Smooth muscle cell of the umbilical artery (primary cell): ENCODE measurements around the gene RAB44. TPM values are rescaled to one million over a fixed set of nuclear protein-coding genes. Genes with fewer than 3 reads are reported as not detected.

Source experiments
- total RNA-seq: library from RNA; depleted of rRNA; stranded (reverse); fragments of >200 nt; gene quantifications from 2 replicates; pipeline ENCODE4 v1.2.3, GENCODE V29; 2014

The RAB44 gene, protein sequence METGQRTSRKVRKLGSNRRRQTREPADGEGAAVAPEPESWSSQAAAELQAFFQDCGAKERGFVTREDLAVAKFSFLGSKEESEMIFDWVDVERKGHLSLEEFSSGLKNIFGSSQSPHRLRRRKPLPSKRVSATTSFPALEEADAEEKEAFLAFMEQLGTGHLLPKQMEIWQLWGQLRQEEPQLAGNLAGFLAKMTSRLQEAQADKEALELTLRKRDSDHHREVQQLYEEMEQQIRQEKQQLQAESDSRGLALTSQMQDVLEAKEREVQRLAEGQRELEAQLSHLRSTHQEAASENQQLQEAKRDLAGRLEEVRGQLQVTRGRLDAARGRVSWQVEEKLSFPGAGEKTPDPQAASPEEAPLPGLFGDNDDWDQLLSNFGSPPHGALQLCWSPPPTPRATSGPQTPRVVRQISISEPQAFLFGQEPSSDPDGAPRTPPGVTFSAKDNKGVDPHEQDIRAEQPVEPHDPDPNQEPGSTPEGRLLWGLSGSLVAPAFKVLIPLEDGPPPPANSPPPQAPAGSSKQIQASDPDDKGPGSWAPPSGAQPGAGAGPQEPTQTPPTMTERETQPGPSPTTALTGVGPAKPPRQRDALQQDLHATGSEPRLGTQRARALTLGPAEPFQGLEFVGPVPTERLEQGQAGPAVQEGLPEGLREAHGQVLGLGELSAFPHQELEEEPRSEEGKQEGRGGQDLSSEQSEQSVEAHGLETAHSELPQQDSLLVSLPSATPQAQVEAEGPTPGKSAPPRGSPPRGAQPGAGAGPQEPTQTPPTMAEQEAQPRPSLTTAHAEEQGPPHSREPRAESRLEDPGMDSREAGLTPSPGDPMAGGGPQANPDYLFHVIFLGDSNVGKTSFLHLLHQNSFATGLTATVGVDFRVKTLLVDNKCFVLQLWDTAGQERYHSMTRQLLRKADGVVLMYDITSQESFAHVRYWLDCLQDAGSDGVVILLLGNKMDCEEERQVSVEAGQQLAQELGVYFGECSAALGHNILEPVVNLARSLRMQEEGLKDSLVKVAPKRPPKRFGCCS
- total RNA-seq = not detected in 2 replicates

DNA sequence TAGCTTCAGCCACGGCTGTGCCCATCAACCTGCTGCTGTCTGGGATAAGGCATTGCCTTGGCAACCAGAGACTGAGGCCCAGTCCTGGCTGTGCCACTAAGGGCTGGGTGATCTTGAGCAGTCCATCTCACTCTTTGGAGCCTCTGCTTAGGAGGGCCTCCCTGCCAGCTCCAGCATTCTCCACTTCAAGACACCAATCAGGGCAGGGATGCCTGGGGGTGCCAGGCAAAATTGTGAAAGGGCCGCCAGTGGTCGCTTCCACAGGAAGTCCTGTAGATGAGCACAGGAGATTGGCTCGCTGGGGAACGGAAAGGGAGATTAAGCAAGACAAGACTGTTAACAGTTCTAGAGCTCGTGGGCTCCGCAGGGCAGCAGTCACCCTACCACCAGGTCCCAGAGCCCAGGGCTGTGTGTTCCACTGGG, at the start of gene RAB44:
RAB44 (plus strand) TSS at position 346 of the 423 bp plus-strand sequence. CDS start 6,410 bp downstream, outside the sequence.

GRCh38 chr6:36678488-36679042, 19.1 kb upstream of the RAB44 start, which contains the start of gene CDKN1A:
Gene CDKN1A, plus strand, starts transcription at chr6:36678714. Its CDS starts 5,388 bp downstream, at chr6:36684102.

Other genes starting within 250 kb of the RAB44 start
- gene STK38, start 150.3 kb upstream of the RAB44 start, total RNA-seq = 19.6 and 26.4 TPM in 2 replicates
- 119 and 356 TPM in 2 replicates for gene SRSF3, start 103.5 kb upstream of the RAB44 start, total RNA-seq
- gene CDKN1A, start 19.1 kb upstream of the RAB44 start, total RNA-seq = 567 and 603 TPM in 2 replicates
- 0.18 and 0.30 TPM in 2 replicates for gene CPNE5, start 141.6 kb downstream of the RAB44 start, total RNA-seq
- gene PPIL1, start 177.0 kb downstream of the RAB44 start, total RNA-seq = 31.6 and 43.4 TPM in 2 replicates
- gene C6orf89, start 188.1 kb downstream of the RAB44 start, total RNA-seq = 55.0 and 63.8 TPM in 2 replicates